HEK293 (cell line): ENCODE data around the gene ITPKC.

Experiments used
- BCL11A ChIP-seq: fragments of 450-650 bp; formaldehyde crosslinking; IDR thresholded peaks from 2 replicates; pipeline ENCODE4 v1.5.1; 2016; ENCODE audit warnings: low read depth, missing biosample characterization, missing genetic modification characterization
- BCL11B ChIP-seq: fragments of 450-650 bp; formaldehyde crosslinking; IDR thresholded peaks from 2 replicates; pipeline ENCODE4 v1.5.1; 2016; ENCODE audit warnings: low read depth, missing biosample characterization, missing genetic modification characterization
- HOXA7 ChIP-seq: sonication (generic); formaldehyde crosslinking; IDR thresholded peaks from 2 replicates; pipeline ENCODE4 v1.8.1; 2022; ENCODE audit warnings: missing genetic modification reagents, borderline replicate concordance
- HOXC10 ChIP-seq: sonication (generic); formaldehyde crosslinking; IDR thresholded peaks from 2 replicates; pipeline ENCODE4 v1.8.1; 2023; ENCODE audit warnings: mild to moderate bottlenecking, missing genetic modification reagents
- KLF10 ChIP-seq: fragments of 450-650 bp; IDR thresholded peaks from 2 replicates; pipeline ENCODE4 v1.5.1; 2018; ENCODE audit warnings: missing biosample characterization, mild to moderate bottlenecking, missing genetic modification characterization
- MZF1 ChIP-seq: fragments of 450-650 bp; formaldehyde crosslinking; IDR thresholded peaks from 2 replicates; pipeline ENCODE4 v1.5.1; 2017; ENCODE audit warnings: missing biosample characterization, missing genetic modification characterization, borderline replicate concordance
- REPIN1 ChIP-seq: fragments of 450-650 bp; formaldehyde crosslinking; IDR thresholded peaks from 2 replicates; pipeline ENCODE4 v1.5.1; 2017; ENCODE audit warnings: missing biosample characterization, missing genetic modification characterization, low read depth
- SP3 ChIP-seq: fragments of 450-650 bp; formaldehyde crosslinking; IDR thresholded peaks from 2 replicates; pipeline ENCODE4 v1.5.1; 2016; ENCODE audit warnings: missing biosample characterization, missing genetic modification characterization
- YY2 ChIP-seq: fragments of 450-650 bp; formaldehyde crosslinking; IDR thresholded peaks from 2 replicates; pipeline ENCODE4 v1.5.1; 2016; ENCODE audit warnings: missing biosample characterization, missing genetic modification characterization
- ZBTB17 ChIP-seq: fragments of 450-650 bp; formaldehyde crosslinking; IDR thresholded peaks from 2 replicates; pipeline ENCODE4 v1.5.1; 2016; ENCODE audit warnings: missing biosample characterization, missing genetic modification characterization
- ZNF10 ChIP-seq: fragments of 450-650 bp; formaldehyde crosslinking; IDR thresholded peaks from 2 replicates; pipeline ENCODE4 v1.5.1; 2017; ENCODE audit warnings: missing biosample characterization, missing genetic modification characterization
- ZNF112 ChIP-seq: fragments of 450-650 bp; formaldehyde crosslinking; IDR thresholded peaks from 2 replicates; pipeline ENCODE4 v1.5.0; 2017; ENCODE audit warnings: missing biosample characterization, missing genetic modification characterization
- ZNF114 ChIP-seq: fragments of 450-650 bp; formaldehyde crosslinking; IDR thresholded peaks from 2 replicates; pipeline ENCODE4 v1.5.0; 2017; ENCODE audit warnings: missing biosample characterization, missing genetic modification characterization
- ZNF132 ChIP-seq: fragments of 450-650 bp; formaldehyde crosslinking; IDR thresholded peaks from 2 replicates; pipeline ENCODE4 v1.5.1; 2017; ENCODE audit warnings: missing biosample characterization, missing genetic modification characterization, borderline replicate concordance
- ZNF157 ChIP-seq: fragments of 450-650 bp; formaldehyde crosslinking; IDR thresholded peaks from 2 replicates; pipeline ENCODE4 v1.5.1; 2016; ENCODE audit warnings: missing biosample characterization, missing genetic modification characterization
- ZNF174 ChIP-seq: fragments of 450-650 bp; formaldehyde crosslinking; IDR thresholded peaks from 2 replicates; pipeline ENCODE4 v1.5.0; 2017; ENCODE audit warnings: missing biosample characterization, mild to moderate bottlenecking, missing genetic modification characterization
- ZNF2 ChIP-seq: fragments of 450-650 bp; formaldehyde crosslinking; IDR thresholded peaks from 2 replicates; pipeline ENCODE4 v1.5.1; 2016; ENCODE audit warnings: missing biosample characterization, missing genetic modification characterization
- ZNF239 ChIP-seq: fragments of 450-650 bp; formaldehyde crosslinking; IDR thresholded peaks from 2 replicates; pipeline ENCODE4 v1.5.1; 2016; ENCODE audit warnings: missing biosample characterization, missing genetic modification characterization
- ZNF292 ChIP-seq: fragments of 450-650 bp; formaldehyde crosslinking; IDR thresholded peaks from 2 replicates; pipeline ENCODE4 v1.5.1; 2016; ENCODE audit warnings: low read depth, missing biosample characterization, missing genetic modification characterization, borderline replicate concordance
- ZNF37A ChIP-seq: fragments of 450-650 bp; IDR thresholded peaks from 2 replicates; pipeline ENCODE4 v1.5.1; 2018; ENCODE audit warnings: missing biosample characterization, missing genetic modification characterization
- ZNF433 ChIP-seq: fragments of 450-650 bp; formaldehyde crosslinking; IDR thresholded peaks from 2 replicates; pipeline ENCODE4 v1.5.1; 2016; ENCODE audit warnings: missing biosample characterization, missing genetic modification characterization, low read depth
- ZNF514 ChIP-seq: fragments of 450-650 bp; formaldehyde crosslinking; IDR thresholded peaks from 2 replicates; pipeline ENCODE4 v1.5.1; 2016; ENCODE audit warnings: missing biosample characterization, missing genetic modification characterization
- ZNF529 ChIP-seq: fragments of 450-650 bp; formaldehyde crosslinking; IDR thresholded peaks from 2 replicates; pipeline ENCODE4 v1.5.1; 2017; ENCODE audit warnings: missing genetic modification characterization, missing biosample characterization; ENCODE audit not compliant: insufficient replicate concordance
- ZNF558 ChIP-seq: fragments of 450-650 bp; formaldehyde crosslinking; IDR thresholded peaks from 2 replicates; pipeline ENCODE4 v1.5.1; 2016; ENCODE audit warnings: missing biosample characterization, missing genetic modification characterization
- ZNF560 ChIP-seq: fragments of 450-650 bp; formaldehyde crosslinking; IDR thresholded peaks from 2 replicates; pipeline ENCODE4 v1.5.1; 2017; ENCODE audit warnings: missing biosample characterization, missing genetic modification characterization, borderline replicate concordance
- ZNF585B ChIP-seq: fragments of 450-650 bp; formaldehyde crosslinking; IDR thresholded peaks from 2 replicates; pipeline ENCODE4 v1.5.1; 2016; ENCODE audit warnings: missing biosample characterization, missing genetic modification characterization
- ZNF664 ChIP-seq: fragments of 450-650 bp; formaldehyde crosslinking; IDR thresholded peaks from 2 replicates; pipeline ENCODE4 v1.5.1; 2016; ENCODE audit warnings: missing biosample characterization, missing genetic modification characterization
- ZNF76 ChIP-seq: fragments of 450-650 bp; formaldehyde crosslinking; IDR thresholded peaks from 2 replicates; pipeline ENCODE4; 2016; ENCODE audit warnings: low read depth, missing biosample characterization, missing genetic modification characterization, borderline replicate concordance
- ZNF776 ChIP-seq: fragments of 450-650 bp; formaldehyde crosslinking; IDR thresholded peaks from 2 replicates; pipeline ENCODE4 v1.5.0; 2017; ENCODE audit warnings: missing biosample characterization, missing genetic modification characterization, borderline replicate concordance
- ZSCAN16 ChIP-seq: fragments of 450-650 bp; formaldehyde crosslinking; IDR thresholded peaks from 2 replicates; pipeline ENCODE4 v1.5.1; 2016; ENCODE audit warnings: missing biosample characterization, missing genetic modification characterization
- ZSCAN23 ChIP-seq: fragments of 450-650 bp; formaldehyde crosslinking; IDR thresholded peaks from 2 replicates; pipeline ENCODE4 v1.5.1; 2016; ENCODE audit warnings: missing biosample characterization, missing genetic modification characterization
- TF ChIP-seq, protein P1 (sequence below): fragments of 450-650 bp; formaldehyde crosslinking; IDR thresholded peaks from 2 replicates; pipeline ENCODE4 v1.5.1; 2016; ENCODE audit warnings: missing biosample characterization, missing genetic modification characterization
- TF ChIP-seq, protein P2 (sequence below): fragments of 450-650 bp; formaldehyde crosslinking; IDR thresholded peaks from 2 replicates; pipeline ENCODE4 v1.5.1; 2016; ENCODE audit warnings: missing biosample characterization, missing genetic modification characterization
- TF ChIP-seq, protein P3 (sequence below): fragments of 450-650 bp; formaldehyde crosslinking; IDR thresholded peaks from 2 replicates; pipeline ENCODE4 v1.5.1; 2017; ENCODE audit warnings: missing biosample characterization, missing genetic modification characterization
- TF ChIP-seq, protein P4 (sequence below): fragments of 450-650 bp; formaldehyde crosslinking; IDR thresholded peaks from 2 replicates; pipeline ENCODE4 v1.5.1; 2016; ENCODE audit warnings: missing biosample characterization, missing genetic modification characterization

The ITPKC gene

DNA sequence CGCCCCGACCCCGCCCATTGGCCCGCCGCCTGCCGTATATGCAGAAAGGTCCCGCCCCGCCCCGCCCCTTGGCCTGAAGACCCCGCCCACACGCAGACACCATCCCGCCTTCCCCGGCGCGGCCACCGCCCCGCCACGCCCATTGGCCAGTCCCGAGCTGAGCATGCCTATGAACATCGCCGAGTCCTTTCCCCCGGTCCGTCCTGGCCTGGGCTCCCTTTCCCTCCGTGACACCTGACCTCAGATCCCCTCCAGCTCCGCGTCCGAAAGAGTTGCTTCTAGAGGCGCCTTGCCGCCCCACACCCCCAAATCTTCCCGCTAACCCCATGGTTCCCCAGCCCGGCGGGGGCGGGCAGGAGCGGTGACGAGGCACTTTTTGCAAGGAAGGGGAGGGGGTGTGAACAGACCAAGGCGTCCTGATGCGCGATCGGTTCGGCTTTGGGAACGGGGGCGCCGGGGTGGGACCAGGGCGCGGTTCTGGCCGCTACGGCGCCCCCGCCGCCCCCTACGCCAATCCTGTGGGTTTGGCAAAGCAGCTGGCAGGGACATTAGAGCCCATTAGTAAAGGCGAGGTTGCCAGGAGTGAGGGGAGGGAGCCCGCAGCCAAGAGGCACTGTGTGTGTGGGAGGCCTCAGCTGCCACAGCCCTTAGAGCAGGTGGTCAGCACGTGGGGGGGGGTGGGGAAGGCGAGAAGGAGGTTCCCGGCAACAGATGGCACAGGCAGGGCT is 26.1 kb upstream of the ITPKC start (continued):
- TF ChIP-seq ZNF114 (tag by site-specific recombination) (no peak), ZBTB17 (peak; percentile 97), ZNF132 (tag by site-specific recombination) (no peak), ZNF2 (tag by site-specific recombination) (peak; percentile 94), HOXC10 (CRISPR knock-in tag) (no peak), ZNF776 (tag by site-specific recombination) (no peak), ZNF558 (tag by site-specific recombination) (no peak), ZSCAN23 (tag by site-specific recombination) (no peak), ZNF37A (tag by site-specific recombination) (no peak), ZNF10 (no peak), SP3 (tag by site-specific recombination) (peak; percentile 98), ZSCAN16 (tag by site-specific recombination) (peak; percentile 10; the same call in 1 of the 2 replicates), REPIN1 (tag by site-specific recombination) (no peak), YY2 (tag by site-specific recombination) (0 out of 2 replicates have a peak, but pooled peaks have one; percentile 23), ZNF514 (tag by site-specific recombination) (no peak), ZNF239 (tag by site-specific recombination) (no peak), ZNF76 (tag by site-specific recombination) (peak; percentile 68; the same call in 1 of the 2 replicates), BCL11A (tag by site-specific recombination) (peak; percentile 12; the same call in 1 of the 2 replicates), ZNF174 (tag by site-specific recombination) (no peak), KLF10 (tag by site-specific recombination) (peak; percentile 93), ZNF157 (tag by site-specific recombination) (no peak; the same call in 1 of the 2 replicates), HOXA7 (CRISPR knock-in tag) (no peak), MZF1 (peak; percentile 13; the same call in 1 of the 2 replicates), ZNF529 (tag by site-specific recombination) (no peak), ZNF664 (tag by site-specific recombination) (no peak), BCL11B (tag by site-specific recombination) (0 out of 2 replicates have a peak, but pooled peaks have one; percentile 34), ZNF560 (no peak), ZNF112 (no peak), ZNF292 (tag by site-specific recombination) (no peak), ZNF433 (no peak), ZNF585B (tag by site-specific recombination) (no peak)
- TF ChIP-seq, protein P1, sequence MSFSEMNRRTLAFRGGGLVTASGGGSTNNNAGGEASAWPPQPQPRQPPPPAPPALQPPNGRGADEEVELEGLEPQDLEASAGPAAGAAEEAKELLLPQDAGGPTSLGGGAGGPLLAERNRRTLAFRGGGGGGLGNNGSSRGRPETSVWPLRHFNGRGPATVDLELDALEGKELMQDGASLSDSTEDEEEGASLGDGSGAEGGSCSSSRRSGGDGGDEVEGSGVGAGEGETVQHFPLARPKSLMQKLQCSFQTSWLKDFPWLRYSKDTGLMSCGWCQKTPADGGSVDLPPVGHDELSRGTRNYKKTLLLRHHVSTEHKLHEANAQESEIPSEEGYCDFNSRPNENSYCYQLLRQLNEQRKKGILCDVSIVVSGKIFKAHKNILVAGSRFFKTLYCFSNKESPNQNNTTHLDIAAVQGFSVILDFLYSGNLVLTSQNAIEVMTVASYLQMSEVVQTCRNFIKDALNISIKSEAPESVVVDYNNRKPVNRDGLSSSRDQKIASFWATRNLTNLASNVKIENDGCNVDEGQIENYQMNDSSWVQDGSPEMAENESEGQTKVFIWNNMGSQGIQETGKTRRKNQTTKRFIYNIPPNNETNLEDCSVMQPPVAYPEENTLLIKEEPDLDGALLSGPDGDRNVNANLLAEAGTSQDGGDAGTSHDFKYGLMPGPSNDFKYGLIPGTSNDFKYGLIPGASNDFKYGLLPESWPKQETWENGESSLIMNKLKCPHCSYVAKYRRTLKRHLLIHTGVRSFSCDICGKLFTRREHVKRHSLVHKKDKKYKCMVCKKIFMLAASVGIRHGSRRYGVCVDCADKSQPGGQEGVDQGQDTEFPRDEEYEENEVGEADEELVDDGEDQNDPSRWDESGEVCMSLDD: peak; percentile 87
- TF ChIP-seq, protein P2, sequence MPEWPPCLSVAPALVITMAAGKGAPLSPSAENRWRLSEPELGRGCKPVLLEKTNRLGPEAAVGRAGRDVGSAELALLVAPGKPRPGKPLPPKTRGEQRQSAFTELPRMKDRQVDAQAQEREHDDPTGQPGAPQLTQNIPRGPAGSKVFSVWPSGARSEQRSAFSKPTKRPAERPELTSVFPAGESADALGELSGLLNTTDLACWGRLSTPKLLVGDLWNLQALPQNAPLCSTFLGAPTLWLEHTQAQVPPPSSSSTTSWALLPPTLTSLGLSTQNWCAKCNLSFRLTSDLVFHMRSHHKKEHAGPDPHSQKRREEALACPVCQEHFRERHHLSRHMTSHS (tag by site-specific recombination): no peak
- TF ChIP-seq, protein P3, sequence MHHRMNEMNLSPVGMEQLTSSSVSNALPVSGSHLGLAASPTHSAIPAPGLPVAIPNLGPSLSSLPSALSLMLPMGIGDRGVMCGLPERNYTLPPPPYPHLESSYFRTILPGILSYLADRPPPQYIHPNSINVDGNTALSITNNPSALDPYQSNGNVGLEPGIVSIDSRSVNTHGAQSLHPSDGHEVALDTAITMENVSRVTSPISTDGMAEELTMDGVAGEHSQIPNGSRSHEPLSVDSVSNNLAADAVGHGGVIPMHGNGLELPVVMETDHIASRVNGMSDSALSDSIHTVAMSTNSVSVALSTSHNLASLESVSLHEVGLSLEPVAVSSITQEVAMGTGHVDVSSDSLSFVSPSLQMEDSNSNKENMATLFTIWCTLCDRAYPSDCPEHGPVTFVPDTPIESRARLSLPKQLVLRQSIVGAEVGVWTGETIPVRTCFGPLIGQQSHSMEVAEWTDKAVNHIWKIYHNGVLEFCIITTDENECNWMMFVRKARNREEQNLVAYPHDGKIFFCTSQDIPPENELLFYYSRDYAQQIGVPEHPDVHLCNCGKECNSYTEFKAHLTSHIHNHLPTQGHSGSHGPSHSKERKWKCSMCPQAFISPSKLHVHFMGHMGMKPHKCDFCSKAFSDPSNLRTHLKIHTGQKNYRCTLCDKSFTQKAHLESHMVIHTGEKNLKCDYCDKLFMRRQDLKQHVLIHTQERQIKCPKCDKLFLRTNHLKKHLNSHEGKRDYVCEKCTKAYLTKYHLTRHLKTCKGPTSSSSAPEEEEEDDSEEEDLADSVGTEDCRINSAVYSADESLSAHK (tag by site-specific recombination): no peak
- TF ChIP-seq, protein P4, sequence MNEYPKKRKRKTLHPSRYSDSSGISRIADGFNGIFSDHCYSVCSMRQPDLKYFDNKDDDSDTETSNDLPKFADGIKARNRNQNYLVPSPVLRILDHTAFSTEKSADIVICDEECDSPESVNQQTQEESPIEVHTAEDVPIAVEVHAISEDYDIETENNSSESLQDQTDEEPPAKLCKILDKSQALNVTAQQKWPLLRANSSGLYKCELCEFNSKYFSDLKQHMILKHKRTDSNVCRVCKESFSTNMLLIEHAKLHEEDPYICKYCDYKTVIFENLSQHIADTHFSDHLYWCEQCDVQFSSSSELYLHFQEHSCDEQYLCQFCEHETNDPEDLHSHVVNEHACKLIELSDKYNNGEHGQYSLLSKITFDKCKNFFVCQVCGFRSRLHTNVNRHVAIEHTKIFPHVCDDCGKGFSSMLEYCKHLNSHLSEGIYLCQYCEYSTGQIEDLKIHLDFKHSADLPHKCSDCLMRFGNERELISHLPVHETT: no peak
